Smooth muscle cell (in vitro differentiated cells): Measurements from ENCODE around the gene HOXA4. TPM values are rescaled to one million over a fixed set of nuclear protein-coding genes. Genes with fewer than 3 reads are reported as not detected.
A peak's percentile ranks its signal among the peaks of the same experiment; 100 is the strongest.

Experiments
- DNase-seq: peaks from one replicate; lab custom pipeline; 2025; ENCODE audit not compliant: unreplicated experiment; lab: John Stamatoyannopoulos, UW
- H2AFZ ChIP-seq: fragments of 200-600 bp; sonication (generic); 2 replicates; pipeline ENCODE4 v1.6.0; 2016; ENCODE audit warnings: antibody characterized with exemption, low read depth, mild to moderate bottlenecking
- H3F3A ChIP-seq: fragments of 200-600 bp; sonication (generic); 2 replicates; pipeline ENCODE4 v1.6.0; 2017; ENCODE audit warnings: antibody characterized with exemption, low read depth
- H3K27ac ChIP-seq: fragments of 200-600 bp; sonication (generic); 2 replicates; pipeline ENCODE4 v1.5.1; 2016; ENCODE audit warnings: low read depth, mild to moderate bottlenecking
- H3K27me3 ChIP-seq: fragments of 200-600 bp; sonication (generic); 2 replicates; pipeline ENCODE4 v1.6.1; 2016; ENCODE audit warnings: low read depth, mild to moderate bottlenecking
- H3K36me3 ChIP-seq: fragments of 200-600 bp; sonication (generic); 2 replicates; pipeline ENCODE4 v1.5.1; 2016; ENCODE audit warnings: low read depth
- H3K4me1 ChIP-seq: fragments of 200-600 bp; sonication (generic); 2 replicates; pipeline ENCODE4 v1.5.1; 2016; ENCODE audit warnings: low read depth
- H3K4me2 ChIP-seq: fragments of 200-600 bp; sonication (generic); 2 replicates; pipeline ENCODE4 v1.6.0; 2016; ENCODE audit warnings: mild to moderate bottlenecking
- H3K4me3 ChIP-seq: fragments of 200-600 bp; sonication (generic); 2 replicates; pipeline ENCODE4 v1.5.1; 2016; ENCODE audit warnings: mild to moderate bottlenecking
- H3K79me2 ChIP-seq: fragments of 200-600 bp; sonication (generic); 2 replicates; pipeline ENCODE4 v1.6.0; 2016; ENCODE audit warnings: low read depth, mild to moderate bottlenecking
- H3K9ac ChIP-seq: fragments of 200-600 bp; sonication (generic); 2 replicates; pipeline ENCODE4 v1.6.0; 2016; ENCODE audit warnings: low read depth
- H3K9me3 ChIP-seq: fragments of 200-600 bp; sonication (generic); replicated peaks from 2 replicates; pipeline ENCODE4 v1.5.1; 2016; ENCODE audit warnings: low read depth
- H4K20me1 ChIP-seq: fragments of 200-600 bp; sonication (generic); 2 replicates; pipeline ENCODE4 v1.6.0; 2016; ENCODE audit warnings: low read depth
- CTCF ChIP-seq: fragments of 200-600 bp; sonication (generic); IDR thresholded peaks from 2 replicates; pipeline ENCODE4 v1.5.1; 2017; ENCODE audit warnings: borderline replicate concordance, mild to moderate bottlenecking, antibody characterized with exemption; ENCODE audit not compliant: insufficient read depth, poor library complexity, severe bottlenecking
- WGBS: methylation state at CpG from one replicate; pipeline ENCODE4 v1.1.7; 2016; ENCODE audit warnings: low lambda C conversion rate; 5-methylcytosine and 5-hydroxymethylcytosine counted together
- polyA plus RNA-seq: library from polyadenylated mRNA; unstranded; fragments of >200 nt; fragmentation: Nextera tagmentation; extraction: Ambion mirVana; gene quantifications from 2 replicates; pipeline ENCODE4 v1.2.1, GENCODE V29; 2016
- total RNA-seq: library from RNA; depleted of rRNA; stranded (reverse); fragments of >200 nt; gene quantifications from 2 replicates; pipeline ENCODE4 v1.2.3, GENCODE V29; 2014

The HOXA4 gene
- total and polyA plus RNA-seq, 2 experiments from 2014 or later, result 0.22 TPM; not detected in 1

GRCh38 chr7:27149842-27150567 is 19.4 kb upstream of the HOXA4 start:
- H2AFZ ChIP-seq, result no peak overlapping the region
- H4K20me1 ChIP-seq, result no peaks in the 10 kb centered on the region
- H3K36me3 ChIP-seq, result no peaks in the 10 kb centered on the region
- H3K9ac ChIP-seq, result no peak overlapping the region
- no peaks in the 10 kb centered on the region for H3K79me2 ChIP-seq
- DNase-seq, result no peak
- no peaks in the 10 kb centered on the region for H3K4me1 ChIP-seq
- no peak overlapping the region for H3K27ac ChIP-seq
- 67% methylated on average over 13 of the region's 13 CpGs for WGBS
- TF ChIP-seq CTCF, result no peak
- H3K4me3 ChIP-seq, result peak overlapping the region; percentile 43
- H3F3A ChIP-seq, result no peaks in the 10 kb centered on the region
- peaks cover 99% of the 10 kb centered on the region for H3K27me3 ChIP-seq
- H3K9me3 ChIP-seq, result no peaks in the 10 kb centered on the region
- peak overlapping the region; percentile 82 for H3K4me2 ChIP-seq

DNA sequence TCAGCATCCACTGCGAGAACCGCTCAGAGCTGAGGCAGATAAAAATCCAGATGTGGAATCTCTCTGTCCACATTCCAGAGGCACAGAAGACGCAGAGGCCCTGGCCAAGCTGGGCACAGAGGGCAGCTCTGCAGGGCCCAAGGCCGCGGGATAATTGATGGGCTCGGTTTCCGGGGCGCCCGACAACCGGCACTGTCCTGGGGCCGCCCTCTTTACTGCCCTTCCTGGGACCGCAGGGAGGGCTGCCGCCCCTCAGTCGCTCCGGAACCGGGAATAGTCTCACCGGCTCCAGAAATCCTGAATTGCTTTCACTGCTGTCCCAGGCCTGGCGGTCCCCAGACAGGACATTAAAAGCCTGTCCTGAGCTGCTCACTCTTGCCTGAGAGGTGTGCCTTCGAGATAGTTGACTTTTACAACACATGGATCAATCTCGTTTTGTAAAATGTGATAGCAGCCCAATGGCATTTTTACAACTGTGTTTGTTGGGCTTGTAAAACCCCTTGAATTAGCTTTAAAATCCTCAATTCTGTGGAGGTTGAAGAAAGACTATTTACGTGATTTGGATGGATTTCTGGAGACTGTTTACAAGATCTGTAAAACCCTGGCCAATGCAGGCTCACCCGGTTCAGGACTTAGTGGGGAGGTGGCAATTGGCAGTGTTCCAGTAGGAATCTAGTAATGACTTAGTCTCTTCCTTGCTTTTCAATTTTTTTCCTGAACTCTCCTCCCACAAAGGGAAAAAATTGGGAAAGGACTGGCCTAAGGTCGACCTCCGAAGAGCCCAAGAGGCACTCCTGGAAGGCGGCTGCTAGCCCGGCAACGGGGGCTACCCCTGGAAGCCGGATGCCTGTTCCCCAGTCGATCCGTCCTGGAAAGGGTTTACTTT is 18.4 kb upstream of the HOXA4 start:
- H3K4me3 ChIP-seq, result no peak overlapping the region
- H3K4me1 ChIP-seq, result no peaks in the 10 kb centered on the region
- H2AFZ ChIP-seq, result no peak overlapping the region
- 28% methylated on average over 30 of the region's 30 CpGs for WGBS
- no peak for TF ChIP-seq CTCF
- no peaks in the 10 kb centered on the region for H3K9me3 ChIP-seq
- peaks cover 99% of the 10 kb centered on the region for H3K27me3 ChIP-seq
- H3K27ac ChIP-seq, result no peak overlapping the region
- peak overlapping the region; percentile 74 for H3K4me2 ChIP-seq
- H3K36me3 ChIP-seq, result no peaks in the 10 kb centered on the region
- no peak overlapping the region for H3K9ac ChIP-seq
- no peak for DNase-seq
- no peaks in the 10 kb centered on the region for H4K20me1 ChIP-seq
- no peaks in the 10 kb centered on the region for H3F3A ChIP-seq
- H3K79me2 ChIP-seq, result no peaks in the 10 kb centered on the region

DNA sequence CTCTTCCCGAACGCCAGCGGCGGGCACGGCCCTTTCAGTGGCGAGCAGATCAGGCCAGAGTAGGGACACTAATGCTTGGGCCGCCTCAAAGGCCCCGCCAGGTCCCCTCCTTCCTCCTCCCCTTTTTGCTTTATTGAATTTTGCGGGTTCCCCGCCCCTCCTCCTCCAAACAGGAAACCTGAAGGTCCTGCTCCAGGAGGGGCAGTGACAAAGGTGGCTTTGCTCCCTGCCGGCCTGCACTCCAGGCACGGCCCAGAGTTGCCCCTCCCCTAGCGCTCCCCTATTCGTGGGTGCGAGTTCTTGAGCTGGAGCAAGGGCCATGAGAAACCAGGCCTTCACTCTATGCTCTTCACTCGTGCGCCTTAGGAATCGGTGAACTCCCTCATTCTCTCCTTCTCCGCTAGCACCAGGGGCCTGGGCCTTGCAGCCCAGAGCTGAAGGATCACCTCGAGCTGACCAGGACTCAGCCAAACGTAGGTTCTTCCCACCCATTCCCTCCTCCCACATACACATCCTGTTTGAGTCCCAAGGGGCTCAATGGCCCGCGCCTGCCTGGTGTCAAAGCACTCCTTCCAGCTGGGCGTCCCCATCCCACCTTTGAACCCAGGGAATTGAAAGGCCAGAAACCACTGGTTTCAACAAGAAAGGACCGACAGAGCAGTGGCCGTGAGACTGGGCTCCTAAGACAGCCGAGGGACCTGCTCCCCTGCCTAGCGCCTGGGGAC is 17.6 kb upstream of the HOXA4 start:
- no peaks in the 10 kb centered on the region for H3F3A ChIP-seq
- H3K4me3 ChIP-seq, result peak overlapping the region; percentile 32
- no peak overlapping the region for H2AFZ ChIP-seq
- H3K27me3 ChIP-seq, result peaks cover 99% of the 10 kb centered on the region
- TF ChIP-seq CTCF, result no peak
- H4K20me1 ChIP-seq, result no peaks in the 10 kb centered on the region
- H3K4me1 ChIP-seq, result peaks cover 4% of the 10 kb centered on the region
- no peak overlapping the region for H3K9ac ChIP-seq
- no peak overlapping the region for H3K27ac ChIP-seq
- no peaks in the 10 kb centered on the region for H3K9me3 ChIP-seq
- 21% methylated on average over 28 of the region's 28 CpGs for WGBS
- peak overlapping the region; percentile 74 for H3K4me2 ChIP-seq
- DNase-seq, result no peak
- no peaks in the 10 kb centered on the region for H3K36me3 ChIP-seq
- no peaks in the 10 kb centered on the region for H3K79me2 ChIP-seq
